Stimulated activated naive CD4-positive, alpha-beta T cell treated with Interleukin-2 at 50 U/mL for 16 hours (primary cell): ENCODE results near the gene MLN.
A peak's percentile ranks its signal among the peaks of the same experiment; 100 is the strongest.

Experiments
- DNase-seq: peaks from one replicate; lab custom pipeline; 2025; lab: John Stamatoyannopoulos, UW

The MLN gene

DNA sequence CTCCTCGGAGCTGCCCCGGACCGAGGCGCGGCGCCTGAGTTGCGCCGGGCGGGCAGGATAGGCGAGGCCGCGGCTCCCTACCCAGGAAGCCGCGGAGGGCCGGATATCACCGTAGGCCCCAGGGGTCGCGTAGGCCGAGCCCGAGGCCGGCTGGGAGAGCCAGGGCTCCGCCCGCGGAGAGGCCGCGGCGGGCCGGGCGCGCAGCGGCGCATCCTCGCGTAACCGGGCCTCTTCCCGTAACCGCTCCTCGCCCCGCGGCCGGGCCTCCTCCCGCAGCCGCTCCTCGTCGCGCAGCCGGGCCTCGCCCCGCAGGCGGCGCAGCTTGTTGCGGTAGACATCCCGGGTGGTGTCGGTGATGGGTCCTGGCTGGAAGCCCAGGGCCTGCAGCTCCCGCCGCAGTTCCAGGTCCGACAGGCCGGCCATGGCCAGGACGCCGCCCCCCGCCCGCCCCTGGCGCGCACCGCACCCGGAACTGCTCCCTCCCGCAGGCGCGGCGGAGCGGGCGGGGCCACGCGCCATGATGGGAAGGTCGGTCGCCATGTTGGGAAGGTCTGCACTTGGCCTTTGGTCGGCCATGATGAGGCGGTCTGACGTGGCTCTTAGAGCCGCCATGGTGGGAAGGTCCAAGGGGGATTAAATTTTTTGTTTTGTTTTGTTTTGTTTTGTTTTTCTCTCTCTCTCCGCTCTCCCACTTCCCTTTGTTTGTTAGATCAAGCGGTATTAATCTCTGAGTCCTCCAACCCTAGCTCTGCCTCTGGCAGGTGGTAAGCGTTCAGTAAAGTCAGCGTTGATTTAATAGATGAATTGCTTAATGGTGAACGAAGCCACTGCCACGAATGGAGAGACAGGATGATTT, 14.9 kb downstream of the MLN start, which contains the start of gene LEMD2:
TSS of gene LEMD2 (minus strand) at position 437 of the 856 bp plus-strand sequence. CDS start at position 423, 14 bp downstream.
- DNase-seq = peak; percentile 88

DNA sequence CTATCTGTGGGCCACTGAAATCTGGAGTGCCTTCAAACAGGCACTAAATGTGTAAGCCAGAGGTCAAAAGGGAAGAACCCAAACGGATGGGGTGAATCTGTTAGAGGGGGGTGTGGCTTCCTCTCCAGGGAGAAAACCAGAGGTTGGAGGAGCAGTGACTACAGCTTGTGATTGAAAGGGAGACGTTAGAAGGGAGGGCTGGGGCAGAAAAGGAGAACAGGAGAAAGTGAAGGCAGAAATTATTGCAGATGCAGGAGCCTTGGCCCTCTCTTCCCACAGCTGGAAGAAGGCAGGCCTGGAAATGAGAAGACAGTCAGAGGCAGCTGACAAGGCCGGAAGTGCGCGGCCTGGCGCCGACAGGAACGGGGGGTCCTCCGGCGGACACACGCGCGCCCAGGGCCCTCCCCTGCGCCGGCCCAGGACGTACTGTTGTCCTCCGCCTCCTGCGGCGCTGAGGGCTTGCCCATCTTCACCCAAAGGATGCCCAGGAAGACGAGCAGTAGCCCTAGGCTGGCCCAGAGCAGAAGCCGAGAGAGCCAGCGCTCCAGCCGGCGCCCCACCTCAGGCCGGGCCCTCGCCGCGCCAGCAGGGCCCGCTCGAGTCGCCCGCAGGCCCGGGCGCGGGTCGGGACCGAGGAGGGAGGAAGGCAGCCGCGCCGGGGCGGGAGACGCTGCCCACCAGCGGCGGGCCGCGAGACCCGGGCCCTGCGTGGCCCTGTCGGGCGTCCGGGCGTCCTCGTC, 15.7 kb downstream of the MLN start:
- DNase-seq = peak; percentile 41

DNA sequence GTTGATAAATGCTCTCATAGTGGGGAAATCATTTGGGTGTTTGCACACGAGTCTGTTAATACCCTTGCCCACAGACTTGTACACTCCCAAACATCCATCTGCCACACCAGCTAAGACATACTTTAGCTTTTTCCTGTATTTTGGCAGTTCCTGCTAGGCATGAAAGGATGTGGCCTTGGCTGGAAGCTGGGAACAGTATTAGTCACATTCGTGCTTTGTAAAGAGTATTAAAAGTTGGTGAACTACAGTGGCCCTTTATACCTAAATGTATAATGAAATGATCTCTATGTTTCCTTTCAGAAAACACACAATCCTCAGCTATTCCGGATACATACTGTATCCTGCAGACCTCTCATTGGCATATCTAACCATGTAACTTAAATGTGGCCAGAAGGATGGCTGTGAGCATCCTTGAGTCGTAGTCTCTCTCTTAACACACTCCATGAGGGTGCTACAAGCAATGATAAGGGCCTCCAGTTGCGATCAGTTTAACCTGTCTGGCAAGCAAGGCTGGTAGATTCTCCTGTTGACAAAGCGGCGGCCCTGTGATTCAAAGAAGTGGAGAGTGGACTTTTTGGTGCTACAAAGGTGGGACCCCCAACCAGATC, 16.4 kb downstream of the MLN start:
- DNase-seq = no peak

DNA sequence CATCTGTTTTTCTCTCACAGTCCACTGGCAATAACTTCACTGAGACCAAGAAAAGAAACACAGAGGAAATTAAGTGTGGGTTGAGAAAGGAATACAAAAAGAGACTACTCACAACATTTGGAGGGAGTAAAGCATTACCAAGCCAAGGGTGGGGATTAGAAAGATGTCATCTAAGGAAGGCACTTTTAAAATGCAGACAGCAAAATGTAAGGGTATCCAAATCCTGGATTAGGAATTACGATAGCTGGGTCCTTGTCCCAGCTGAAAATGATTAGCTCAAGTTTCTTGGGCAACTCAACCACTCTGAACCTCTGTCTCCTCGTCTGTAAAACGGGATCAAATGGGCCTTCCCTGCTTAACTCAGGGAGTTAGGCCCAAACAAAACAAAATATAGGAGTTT, 17.1 kb downstream of the MLN start:
- DNase-seq = no peak

DNA sequence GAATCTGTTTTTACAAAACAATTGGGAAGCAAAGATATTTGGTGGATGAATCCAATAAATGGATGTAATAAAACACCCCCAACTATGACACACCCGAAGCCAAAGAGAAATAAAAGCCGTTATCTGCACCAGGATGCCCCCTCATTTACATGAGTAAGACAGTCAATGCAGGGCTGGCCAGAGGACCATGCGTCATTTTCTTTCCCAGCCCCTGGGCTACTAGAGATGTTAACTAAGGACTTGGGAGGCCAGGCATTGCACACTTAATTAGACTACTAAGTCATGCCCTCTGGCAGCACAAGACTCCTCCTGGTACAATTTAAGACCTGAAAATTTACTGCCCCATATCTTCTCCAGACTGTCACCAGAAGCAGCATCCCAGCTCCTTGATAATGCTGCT, 18.0 kb downstream of the MLN start:
- DNase-seq = no peak

DNA sequence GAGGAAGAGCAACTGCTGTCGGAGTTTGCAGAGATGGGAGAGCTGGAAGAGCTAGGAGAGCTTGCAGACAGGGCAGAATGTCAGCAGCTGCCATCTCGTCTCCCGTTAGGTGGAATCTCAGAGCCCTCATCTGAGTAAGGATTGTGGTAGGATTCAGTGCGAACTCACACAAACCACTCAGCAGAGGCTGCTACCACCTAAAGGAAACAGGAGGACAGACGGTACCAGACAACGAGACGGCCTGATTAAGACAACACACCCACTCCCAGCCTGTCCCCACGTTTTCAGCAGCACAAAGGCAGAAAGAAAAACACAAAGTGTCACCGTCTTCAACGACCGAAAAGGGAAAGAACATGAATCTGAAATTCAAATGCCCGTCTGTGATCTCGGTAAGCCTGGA, 19.0 kb downstream of the MLN start:
- DNase-seq = no peak

DNA sequence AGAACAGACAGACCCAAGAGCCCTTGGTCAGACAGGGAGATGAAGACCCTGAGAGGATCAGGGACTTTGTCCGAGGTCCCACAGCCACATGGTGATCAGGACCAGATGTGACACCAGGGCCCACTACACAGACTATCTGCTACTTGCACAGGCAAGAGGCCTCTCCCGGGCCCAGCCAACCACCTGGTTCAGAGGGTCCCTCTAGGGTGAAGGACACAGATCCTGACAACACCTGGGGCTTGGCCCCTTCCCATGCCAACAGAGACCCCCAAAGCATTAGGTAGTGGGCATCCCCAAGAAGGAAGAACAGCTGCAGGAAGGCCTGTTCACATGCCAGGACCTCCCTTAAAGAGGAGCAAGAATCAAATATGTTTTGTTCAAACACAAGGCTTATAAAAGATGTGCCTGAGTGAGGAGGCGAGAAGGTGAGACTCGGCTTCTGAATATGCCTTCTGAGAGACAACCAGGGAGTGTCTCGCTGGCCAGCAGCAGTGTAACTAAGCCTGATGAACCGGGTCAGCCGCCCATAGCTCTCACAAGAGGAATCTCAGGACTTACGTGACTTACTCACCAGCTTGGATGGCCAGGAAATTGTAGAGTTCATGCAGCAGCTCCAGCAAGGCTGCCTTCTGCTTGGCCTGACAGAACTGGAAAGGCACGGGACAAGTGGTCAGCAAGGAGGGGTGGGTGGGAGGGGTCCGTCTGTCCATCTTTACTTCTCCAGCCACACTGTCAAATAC, 19.9 kb downstream of the MLN start:
- DNase-seq = no peak

DNA sequence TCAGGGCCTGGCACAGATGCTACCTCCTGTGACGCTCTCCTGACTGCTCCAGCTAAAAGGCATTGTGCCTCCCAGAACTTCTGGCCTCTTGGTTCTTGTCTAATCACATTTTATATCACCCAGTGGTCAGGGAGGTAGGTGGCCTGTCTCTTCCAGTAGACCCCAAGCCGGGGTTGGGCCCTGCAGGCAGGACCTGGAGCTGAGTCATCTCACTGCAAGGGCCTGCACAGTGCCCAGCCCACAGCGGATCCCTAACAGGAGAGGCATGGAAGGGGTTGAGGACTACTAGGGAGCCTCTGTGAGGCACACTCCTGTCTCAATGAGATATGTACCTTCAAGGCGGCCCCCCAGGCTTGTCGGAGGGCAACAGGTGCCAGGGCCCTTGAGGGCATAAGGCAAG, 21.2 kb downstream of the MLN start:
- no peak for DNase-seq

DNA sequence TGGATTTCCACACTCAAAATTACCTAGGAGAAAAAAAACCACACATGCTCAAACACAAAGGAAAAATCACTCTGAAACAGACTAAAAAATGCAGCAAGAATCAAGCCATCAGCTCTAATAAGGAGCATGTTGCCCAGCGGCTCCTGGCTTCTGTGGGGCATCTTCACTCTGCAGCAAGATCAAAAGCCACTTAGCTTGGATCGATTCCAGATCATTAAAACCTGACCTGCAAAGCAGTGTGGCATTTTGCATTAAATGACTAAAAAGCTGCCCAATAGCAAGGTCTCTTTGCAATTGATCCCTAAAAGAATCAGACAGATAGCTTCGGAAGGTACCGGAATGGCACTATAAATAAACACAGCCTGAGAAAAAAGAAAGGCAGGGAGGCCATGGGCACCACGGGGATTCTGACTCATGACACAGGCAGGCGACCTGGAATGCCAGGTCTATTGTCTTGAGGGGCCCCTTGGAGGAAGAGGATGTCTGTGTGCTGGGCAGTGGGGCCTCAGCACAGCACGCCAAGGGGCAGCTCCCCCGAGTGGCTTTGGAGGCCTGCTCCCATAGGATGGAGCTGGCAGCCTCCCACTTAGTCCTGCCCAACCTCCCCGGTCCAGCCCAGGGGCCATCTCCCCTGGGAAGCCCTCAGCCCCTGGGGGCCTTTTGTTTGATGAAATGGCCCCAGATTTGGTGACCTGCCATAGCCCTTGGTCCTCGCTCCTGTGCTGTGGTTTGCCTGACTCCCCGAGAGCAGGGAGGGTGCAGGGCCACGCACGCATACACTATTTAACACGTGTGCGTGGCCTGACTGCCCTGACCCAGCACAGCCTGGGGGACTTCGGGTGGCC, 22.4 kb downstream of the MLN start:
- DNase-seq = no peak

DNA sequence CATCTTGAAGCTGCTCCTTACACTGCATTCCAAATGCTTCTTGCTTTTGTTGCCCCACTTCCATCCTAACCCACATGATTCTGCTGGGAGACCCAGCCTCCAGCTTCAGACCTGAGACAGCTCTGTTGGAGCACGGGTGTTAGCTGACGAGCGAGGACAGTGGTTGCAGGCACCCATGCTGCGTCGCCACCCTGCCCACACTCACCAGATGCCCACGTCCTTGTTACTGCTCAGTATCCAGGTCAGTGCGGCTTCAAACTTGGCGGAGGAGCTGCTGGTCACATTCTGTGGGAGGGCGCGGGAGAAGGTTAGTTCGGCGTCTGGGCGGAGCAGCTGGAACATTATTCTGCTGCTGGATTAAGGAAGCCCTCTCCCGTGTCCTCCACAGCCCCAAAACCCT, 23.9 kb downstream of the MLN start:
- no peak for DNase-seq

DNA sequence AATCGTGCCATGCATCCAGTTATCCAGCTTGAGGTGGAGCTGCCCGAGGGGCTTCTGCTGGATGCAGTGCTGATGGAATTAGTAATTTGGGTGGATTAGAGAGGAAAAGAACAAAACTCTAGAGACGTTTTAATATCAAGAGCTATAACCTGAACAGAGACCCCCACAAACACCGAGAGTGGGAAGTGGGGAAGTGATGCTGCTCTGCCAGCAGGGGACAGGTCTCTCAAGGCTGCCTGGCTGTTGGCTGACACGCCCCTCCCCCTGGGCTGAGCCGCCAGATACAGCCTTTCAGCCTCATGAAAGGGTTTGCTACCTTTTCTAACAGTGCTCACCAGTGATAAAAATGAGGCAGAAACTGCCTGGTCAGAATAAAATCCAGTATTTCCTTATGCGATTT, 24.5 kb downstream of the MLN start:
- DNase-seq = no peak

DNA sequence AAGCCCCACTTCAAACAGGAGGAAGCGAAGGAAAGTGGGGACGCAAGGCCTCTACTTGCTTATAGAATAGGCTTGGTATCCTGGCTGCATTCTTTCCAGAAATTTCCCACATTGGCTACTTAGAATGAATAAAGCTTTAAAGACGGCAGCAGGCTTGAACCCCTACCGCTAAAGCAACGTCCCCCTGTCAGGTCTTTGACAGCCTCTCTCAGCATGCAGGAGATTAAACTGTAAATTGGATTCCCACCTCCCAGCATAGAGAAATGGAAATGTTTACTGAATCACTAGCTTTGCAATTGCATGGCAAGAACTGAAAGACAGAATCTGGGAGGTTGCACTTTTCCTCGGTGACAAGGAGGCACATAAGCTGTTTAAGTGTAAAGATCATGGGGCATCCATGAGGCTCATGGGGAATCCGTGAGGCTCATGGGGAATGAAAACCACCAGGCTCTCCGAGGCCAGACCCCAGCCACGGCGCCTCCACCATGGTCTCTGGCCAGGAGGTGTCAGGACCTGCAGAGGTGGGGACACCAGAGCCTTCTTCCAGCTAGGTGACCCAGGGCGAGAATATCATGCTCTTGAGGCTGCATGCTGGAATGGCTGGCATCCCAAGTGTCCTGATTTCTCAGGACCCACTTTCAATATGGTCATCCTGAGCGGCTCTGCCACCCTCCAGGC, 25.2 kb downstream of the MLN start:
- no peak for DNase-seq

DNA sequence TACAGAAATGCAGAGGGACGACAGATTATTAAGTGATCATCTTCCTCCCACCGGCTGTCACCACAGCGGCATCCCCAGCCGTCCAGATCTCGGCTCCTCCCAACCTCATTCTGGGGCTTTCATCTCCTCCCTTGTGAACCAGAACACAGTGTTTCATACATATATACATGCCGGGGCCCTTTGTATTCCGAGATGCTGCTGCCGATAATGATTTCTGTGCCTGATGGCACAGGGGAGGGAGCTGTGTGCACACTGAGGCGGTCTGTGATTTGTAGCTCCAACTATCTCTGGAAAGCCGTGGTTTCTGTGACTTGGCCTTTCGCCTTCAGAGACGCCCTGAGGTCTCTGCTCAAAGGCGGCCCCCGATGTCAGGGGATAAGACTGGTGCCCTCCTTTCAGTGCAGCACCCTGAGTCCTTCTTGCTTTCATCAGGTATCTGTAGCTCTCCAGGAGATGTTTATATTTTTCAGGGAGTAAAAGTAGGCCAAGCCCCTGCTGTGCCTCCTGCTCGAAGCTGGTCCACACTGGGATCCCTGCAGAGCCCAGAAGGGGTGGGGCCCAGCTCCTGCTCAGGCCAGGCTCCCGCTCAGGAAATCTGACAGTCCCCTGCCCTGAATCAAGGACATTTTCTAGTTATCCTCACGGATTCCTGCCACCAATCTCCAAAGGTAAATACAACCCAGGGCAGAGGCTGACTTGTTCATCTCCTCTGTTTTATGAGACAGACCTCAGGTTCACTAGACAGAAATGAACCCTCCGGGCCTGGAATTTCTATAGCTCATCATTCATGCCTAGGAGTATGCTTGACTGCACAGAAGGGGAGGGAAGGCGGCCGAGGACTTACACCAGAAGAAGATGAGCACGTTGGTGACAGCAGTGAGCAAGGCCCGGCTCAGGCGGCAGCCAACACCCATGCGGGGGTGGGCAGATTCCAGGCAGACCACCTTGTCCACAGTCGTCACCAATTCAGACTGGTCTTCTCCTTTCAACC, 26.1 kb downstream of the MLN start:
- DNase-seq = no peak

DNA sequence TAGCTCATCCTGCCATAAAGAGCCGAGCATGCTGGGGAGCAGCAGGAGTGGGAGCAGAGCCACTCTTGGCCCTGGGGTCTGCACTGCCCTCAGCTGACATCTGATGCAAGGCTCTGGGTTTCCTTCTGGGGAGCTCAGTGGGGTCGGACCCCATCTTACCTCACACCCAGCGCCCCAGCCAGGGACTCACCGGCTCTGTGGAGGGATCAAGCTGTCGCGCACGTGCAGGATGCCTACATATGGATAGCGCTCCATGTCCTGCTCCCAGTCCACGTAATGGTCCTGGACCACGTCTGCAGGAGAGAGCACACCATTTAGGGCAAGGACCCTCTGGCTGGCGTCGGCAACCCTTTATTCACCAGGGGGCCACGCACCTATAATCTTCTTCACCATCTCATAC, 27.0 kb downstream of the MLN start:
- no peak for DNase-seq

DNA sequence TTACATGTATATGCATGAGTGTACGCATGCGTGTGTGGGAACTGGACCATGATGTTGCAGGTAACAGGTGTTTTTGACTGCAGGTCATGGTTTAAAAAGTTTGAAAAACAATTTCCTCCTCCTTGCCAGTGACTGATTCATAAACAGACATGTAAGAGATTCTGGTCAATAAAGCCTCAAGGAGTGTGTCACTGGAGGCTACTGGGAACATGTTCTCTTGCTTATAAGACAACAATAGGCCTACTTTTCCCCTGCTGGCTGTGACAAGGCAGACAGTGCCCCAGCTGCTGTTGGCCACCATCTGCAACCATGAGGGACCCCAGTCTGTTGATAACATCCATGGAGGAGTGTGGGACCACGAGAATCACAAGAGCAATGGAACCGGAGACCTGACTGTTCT, 27.6 kb downstream of the MLN start:
- no peak for DNase-seq

DNA sequence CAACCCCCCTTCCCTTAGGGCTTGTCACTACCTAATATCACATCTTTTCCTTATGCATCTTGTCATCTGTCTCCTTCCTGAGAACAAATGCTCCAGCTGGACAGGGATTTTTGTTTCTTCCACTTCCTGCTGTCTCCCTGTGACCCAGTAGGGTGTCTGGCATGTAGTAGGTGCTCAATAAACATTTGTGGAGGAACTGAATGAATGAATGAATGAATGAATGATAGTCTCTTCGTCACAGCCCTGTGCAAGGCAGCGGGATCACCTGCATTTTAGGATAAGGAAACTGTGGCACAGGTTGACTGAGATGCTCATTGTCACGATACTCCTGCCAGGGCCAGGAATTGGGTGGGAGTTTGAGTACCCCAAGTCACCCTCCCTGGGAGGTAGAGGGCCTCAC, 29.0 kb downstream of the MLN start:
- no peak for DNase-seq

DNA sequence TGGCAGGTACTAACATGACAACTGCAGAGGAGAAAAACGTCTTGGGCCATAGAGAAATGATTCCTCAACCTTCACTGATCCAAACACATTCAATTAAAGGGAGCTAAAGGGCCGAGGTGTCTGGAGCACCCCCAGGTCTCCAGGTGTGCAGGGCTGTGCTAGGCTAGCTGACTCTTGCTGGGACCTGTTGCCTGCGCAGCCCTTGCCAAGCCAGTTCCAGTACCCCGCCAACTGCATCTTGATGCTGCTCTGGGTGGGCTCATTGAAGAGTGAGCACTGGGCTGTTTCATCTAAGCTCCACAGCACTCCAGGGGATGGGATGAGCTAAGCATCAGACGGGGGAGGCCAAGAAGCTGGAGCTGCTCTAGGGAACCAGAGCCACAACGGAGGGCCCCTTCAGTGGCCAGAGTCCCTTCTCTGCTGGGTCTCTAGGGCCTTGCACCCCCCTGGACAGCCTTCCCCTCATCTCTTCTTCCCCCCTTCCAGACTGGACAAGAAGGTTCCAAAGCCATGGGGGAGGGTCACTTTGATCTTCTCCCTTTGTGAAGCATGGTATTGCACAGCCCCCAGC, 30.8 kb downstream of the MLN start:
- DNase-seq = no peak

DNA sequence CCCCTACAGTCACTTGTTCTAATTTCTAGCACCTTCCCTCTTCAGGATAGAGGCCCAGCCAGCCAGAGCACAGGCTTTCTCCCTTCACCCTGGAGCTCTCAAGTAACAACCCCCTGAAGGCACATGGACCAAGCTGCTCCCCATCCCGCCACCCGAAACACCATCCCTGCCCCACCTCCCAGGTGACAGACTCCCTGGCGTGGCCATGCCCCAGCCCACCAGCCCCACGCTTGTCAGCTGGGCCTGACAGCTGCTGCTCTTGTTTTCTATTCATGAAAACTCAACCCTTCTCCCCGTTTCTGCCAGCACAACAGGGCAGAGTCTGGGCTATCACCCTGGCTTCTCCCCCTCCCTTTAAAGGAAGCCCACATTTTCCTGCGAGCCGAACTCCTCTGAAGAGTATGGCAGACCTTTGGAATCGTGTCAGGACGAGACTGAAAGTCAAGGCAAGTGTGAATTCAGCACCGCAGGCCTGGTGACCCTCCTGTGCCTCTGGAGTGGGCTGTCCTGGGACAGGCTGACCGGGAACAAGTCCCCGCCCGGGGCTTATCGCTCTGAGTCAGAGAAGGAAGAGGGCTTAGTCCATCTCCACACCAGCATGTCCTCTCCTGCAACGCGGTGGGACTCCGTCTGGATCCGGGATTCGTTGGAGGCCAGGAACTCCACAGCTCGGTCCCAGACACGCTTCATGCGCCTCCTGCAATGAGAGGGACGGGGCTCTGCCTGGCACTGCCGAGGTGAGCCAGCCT, 31.5 kb downstream of the MLN start:
- no peak for DNase-seq
